Stomach (tissue), 4 donors: ENCODE results near the gene ITGB5.

Experiments
- POLR2A ChIP-seq, 4 donors: fragments of 450-650 bp; IDR thresholded peaks; one replicate each; pipeline ENCODE4 v1.6.1; 2016; ENCODE audit warnings: antibody characterized with exemption in 4 of 4, control low read depth in 2 of 4, mild to moderate bottlenecking in 1 of 4, moderate library complexity in 1 of 4
- POLR2AphosphoS5 ChIP-seq, 3 donors: sonication (generic); formaldehyde crosslinking; IDR thresholded peaks; one replicate each; pipeline ENCODE4 v1.6.1; 2016; ENCODE audit warnings: antibody characterized with exemption in 3 of 3
- TF ChIP-seq, protein P1 (sequence below), 7 experiments: fragments of 450-650 bp in 4 of 7; fragments of 200-600 bp in 3 of 7; sonication (generic) in 3 of 7; IDR thresholded peaks; one replicate each; pipeline ENCODE4 v1.5.1; 2016 to 2019; ENCODE audit warnings: antibody characterized with exemption in 7 of 7, control low read depth in 2 of 7, mild to moderate bottlenecking in 1 of 7

DNA sequence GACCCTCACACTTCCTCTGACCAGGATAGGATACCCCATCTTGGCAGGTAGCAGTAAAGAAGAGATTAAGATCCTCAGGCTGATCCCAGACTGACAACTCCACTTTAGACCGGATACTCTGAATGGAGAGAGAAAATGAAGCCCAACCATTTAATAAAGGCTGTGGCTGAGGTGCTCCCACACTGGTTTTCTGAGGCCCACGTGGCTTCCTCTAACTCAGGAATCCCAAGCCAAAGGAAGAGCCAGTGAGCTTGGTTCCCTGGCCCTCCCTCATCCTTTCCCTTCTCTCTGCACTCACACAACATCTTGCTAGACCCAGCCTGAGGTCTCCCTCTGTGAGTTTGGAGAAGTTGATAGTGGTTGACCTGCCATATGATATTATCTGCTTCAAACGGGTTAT is 78.1 kb downstream of the ITGB5 start:
- TF ChIP-seq, protein P1, sequence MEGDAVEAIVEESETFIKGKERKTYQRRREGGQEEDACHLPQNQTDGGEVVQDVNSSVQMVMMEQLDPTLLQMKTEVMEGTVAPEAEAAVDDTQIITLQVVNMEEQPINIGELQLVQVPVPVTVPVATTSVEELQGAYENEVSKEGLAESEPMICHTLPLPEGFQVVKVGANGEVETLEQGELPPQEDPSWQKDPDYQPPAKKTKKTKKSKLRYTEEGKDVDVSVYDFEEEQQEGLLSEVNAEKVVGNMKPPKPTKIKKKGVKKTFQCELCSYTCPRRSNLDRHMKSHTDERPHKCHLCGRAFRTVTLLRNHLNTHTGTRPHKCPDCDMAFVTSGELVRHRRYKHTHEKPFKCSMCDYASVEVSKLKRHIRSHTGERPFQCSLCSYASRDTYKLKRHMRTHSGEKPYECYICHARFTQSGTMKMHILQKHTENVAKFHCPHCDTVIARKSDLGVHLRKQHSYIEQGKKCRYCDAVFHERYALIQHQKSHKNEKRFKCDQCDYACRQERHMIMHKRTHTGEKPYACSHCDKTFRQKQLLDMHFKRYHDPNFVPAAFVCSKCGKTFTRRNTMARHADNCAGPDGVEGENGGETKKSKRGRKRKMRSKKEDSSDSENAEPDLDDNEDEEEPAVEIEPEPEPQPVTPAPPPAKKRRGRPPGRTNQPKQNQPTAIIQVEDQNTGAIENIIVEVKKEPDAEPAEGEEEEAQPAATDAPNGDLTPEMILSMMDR (IDR thresholded peaks at IDR 0.05): no peak
- no peak for TF ChIP-seq POLR2A (IDR thresholded peaks at IDR 0.05)
- no peak for TF ChIP-seq POLR2AphosphoS5 (IDR thresholded peaks at IDR 0.05)
